ENCODE measurements around the gene TMPRSS6.

Gene TMPRSS6

DNA sequence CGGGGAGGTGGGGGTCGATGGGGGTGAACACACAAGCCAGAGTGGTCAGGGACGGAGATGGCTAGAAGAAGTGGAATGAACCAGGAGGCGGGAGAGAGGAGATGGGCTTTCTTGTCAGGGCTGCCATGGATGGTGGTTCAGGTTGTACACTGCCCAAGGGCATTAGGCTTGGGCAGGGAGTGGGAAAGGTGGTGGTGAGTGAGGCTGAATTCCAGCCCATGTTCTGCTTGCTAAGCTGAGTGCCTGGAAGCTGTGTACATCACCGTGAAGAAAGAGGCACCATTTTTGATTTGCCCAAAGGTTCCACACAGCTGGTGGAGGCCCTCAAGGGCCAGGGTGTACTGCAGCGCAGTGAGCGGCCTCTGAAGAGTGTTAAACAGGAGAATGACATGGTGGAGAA is 23.3 kb upstream of the TMPRSS6 start:
- Histone ChIP-seq H3K36me3 (ENCODE audit: insufficient read depth, low read length) (no peaks in the 10 kb centered on the region), H3K9ac (ENCODE audit: low read depth, low read length) (no peak overlapping the region), H3K9me3 (ENCODE audit: control insufficient read depth, insufficient read depth, low read length) (no peaks in the 10 kb centered on the region), H3K4me1 (ENCODE audit: insufficient read depth, low read length) (no peaks in the 10 kb centered on the region)

DNA sequence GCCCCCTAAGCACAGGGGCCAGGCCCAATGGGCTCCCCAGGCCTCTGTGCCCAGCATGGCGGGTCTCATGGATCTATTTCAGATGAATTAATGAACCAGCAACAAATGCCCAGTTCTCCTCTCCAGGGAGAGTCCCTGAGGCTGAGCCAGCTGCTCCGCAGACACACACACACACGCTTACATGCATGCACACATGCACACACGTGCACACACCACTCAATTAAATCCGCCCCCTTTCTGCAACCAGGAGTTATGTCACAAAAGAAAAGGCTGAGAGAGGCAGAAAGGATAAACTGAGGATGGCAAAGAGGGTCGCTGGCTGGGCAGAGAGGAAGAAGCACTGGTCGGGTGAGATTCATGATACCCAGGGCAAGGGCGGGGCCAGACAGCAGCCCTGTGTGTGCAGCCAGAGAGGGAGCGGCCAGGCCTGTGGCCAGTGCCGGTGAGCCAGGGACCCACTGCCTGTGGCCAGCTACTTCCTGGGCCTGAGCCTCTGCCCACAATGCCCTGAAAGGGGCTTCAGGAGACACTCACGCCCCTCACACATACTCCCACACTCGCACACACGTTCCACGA is 20.4 kb upstream of the TMPRSS6 start:
- H3K4me1 ChIP-seq (ENCODE audit: insufficient read depth, low read length): no peaks in the 10 kb centered on the region
- no peak overlapping the region for H3K9ac ChIP-seq (ENCODE audit: low read depth, low read length)
- no peaks in the 10 kb centered on the region for H3K9me3 ChIP-seq (ENCODE audit: control insufficient read depth, insufficient read depth, low read length)
- no peaks in the 10 kb centered on the region for H3K36me3 ChIP-seq (ENCODE audit: insufficient read depth, low read length)

DNA sequence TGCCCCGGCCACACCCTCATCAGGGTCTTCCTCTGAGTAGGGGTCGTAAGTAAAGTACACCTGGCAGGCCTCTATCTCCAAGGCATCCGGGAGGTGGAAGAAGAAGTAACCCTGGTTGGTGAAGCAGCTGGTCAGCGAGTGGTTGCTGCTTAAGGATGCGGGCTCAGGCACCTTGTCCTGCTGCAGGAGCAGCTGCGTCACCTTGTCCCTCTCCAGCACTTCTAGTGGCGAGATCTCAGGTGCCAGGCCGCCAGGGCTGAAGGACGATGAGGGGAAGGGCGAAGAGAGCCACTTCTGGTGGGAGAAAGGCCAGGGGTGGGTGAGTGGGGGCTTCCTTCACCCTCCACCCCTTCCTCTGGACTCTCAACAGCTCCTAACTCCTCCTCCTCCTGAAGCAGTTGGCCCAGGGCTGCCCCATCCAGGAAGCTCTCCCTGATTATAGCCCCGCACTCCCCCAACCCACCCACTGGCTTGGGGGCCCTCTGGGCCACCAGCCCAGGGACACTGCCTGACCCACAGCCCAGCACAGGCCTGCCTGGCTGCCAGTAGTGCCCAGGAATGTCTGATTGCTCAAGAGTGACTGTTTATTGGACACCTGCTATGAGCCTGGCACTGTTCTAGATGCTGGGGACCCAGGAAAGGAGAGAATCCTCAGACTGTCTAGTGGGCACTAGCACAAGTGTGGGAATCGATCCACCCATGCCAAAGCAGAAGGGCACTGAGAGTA is 19.2 kb upstream of the TMPRSS6 start:
- H3K4me1 ChIP-seq (ENCODE audit: insufficient read depth, low read length): no peaks in the 10 kb centered on the region
- no peak overlapping the region for H3K9ac ChIP-seq (ENCODE audit: low read depth, low read length)
- no peaks in the 10 kb centered on the region for H3K36me3 ChIP-seq (ENCODE audit: insufficient read depth, low read length)
- no peaks in the 10 kb centered on the region for H3K9me3 ChIP-seq (ENCODE audit: control insufficient read depth, insufficient read depth, low read length)

DNA sequence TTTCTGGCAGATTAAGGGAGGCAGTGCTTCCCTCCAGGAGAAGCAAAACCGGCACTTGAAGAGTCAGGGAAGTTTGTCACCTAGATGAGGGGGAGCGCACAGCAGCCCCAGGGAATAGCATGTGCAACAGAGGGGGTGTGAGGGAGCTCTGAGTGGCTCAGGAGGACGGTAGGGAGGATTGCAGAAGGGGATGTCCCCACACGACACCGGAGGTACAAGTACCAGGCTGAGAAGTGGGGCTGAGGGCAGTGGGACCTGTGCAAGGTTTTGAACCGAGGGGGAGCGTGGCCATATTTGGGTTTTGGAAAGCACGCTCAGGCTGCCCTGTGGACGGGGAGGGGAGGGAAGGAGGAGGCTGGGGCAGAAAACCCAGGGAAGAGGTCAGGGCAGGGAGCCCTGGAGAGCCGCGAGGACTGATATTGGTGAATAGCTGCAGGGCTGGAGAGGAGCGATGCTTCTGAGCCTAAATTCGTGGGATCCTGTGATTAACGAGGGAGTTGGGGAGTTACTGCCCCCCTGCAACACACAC is 17.9 kb upstream of the TMPRSS6 start:
- no peaks in the 10 kb centered on the region; the same call in 1 of the 2 replicates for H3K4me1 ChIP-seq (ENCODE audit: insufficient read depth, low read length)
- no peaks in the 10 kb centered on the region for H3K9me3 ChIP-seq (ENCODE audit: control insufficient read depth, insufficient read depth, low read length)
- H3K36me3 ChIP-seq (ENCODE audit: insufficient read depth, low read length): no peaks in the 10 kb centered on the region
- H3K9ac ChIP-seq (ENCODE audit: low read depth, low read length): no peak overlapping the region

DNA sequence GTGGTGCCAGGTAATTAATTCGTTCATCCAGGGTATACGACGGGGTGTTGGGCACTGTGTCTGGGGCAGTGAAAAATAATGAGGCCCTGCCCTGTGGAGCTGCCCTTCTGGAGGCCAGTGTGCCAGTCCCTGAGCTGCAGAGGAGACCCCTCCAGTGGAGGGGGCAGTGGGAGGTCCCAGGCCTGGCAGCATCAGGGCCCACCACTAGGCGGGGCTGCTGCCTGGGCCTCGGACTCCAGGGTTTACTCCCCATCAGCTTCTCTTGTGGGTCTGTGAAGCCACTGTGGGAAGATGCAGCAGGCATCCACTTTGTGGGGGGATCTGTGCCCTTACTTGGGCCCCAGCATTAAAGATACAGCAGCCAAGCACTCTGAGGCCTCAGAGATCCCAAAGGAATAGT is 17.4 kb upstream of the TMPRSS6 start:
- H3K9ac ChIP-seq (ENCODE audit: low read depth, low read length): no peak overlapping the region
- H3K9me3 ChIP-seq (ENCODE audit: control insufficient read depth, insufficient read depth, low read length): no peaks in the 10 kb centered on the region
- peaks cover 2% of the 10 kb centered on the region for H3K4me1 ChIP-seq (ENCODE audit: insufficient read depth, low read length)
- H3K36me3 ChIP-seq (ENCODE audit: insufficient read depth, low read length): no peaks in the 10 kb centered on the region

DNA sequence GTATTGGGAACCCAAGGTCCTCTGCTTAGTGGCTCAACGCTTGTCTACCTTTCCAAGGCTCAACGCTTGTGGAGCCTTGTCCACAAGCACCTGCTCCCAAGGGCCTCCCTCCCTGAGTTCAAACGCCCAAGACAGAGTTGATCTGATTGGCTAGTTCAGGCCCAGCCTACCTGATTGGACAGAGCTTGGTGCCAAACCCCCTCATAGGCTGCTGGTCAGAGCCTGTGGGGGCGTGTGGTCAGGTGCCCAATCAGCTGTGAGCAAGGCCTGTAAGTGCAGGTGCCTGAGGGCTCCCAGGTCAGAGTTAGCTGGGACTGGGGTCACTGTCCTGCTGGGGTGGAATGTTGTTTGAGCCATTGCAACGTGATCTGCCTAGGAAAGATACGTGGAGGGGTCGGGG is 16.9 kb upstream of the TMPRSS6 start:
- peaks cover 5% of the 10 kb centered on the region for H3K4me1 ChIP-seq (ENCODE audit: insufficient read depth, low read length)
- no peak overlapping the region for H3K9ac ChIP-seq (ENCODE audit: low read depth, low read length)
- no peaks in the 10 kb centered on the region for H3K9me3 ChIP-seq (ENCODE audit: control insufficient read depth, insufficient read depth, low read length)
- H3K36me3 ChIP-seq (ENCODE audit: insufficient read depth, low read length): no peaks in the 10 kb centered on the region

DNA sequence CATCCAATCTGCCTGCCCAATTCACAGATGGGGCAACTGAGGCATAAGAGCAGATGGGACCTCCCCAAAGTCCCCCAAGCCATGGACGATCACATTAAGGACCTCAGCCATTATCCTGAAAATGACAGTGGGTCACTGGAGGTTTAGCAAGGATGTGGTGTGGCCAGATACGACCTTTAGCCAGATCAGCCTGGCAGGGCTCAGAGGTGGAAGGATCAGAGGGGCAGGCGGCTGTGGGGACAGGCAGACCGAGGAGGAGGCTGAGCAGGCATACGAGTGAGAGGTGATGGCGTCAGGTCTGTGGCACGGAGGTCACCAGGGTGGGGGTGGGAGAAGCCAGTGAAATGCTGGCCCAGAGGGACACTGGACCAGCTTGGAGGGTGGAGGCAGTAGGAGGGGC is 14.1 kb upstream of the TMPRSS6 start:
- no peaks in the 10 kb centered on the region for H3K36me3 ChIP-seq (ENCODE audit: insufficient read depth, low read length)
- H3K9me3 ChIP-seq (ENCODE audit: control insufficient read depth, insufficient read depth, low read length): no peaks in the 10 kb centered on the region
- no peak overlapping the region for H3K9ac ChIP-seq (ENCODE audit: low read depth, low read length)
- peaks cover 5% of the 10 kb centered on the region for H3K4me1 ChIP-seq (ENCODE audit: insufficient read depth, low read length)

DNA sequence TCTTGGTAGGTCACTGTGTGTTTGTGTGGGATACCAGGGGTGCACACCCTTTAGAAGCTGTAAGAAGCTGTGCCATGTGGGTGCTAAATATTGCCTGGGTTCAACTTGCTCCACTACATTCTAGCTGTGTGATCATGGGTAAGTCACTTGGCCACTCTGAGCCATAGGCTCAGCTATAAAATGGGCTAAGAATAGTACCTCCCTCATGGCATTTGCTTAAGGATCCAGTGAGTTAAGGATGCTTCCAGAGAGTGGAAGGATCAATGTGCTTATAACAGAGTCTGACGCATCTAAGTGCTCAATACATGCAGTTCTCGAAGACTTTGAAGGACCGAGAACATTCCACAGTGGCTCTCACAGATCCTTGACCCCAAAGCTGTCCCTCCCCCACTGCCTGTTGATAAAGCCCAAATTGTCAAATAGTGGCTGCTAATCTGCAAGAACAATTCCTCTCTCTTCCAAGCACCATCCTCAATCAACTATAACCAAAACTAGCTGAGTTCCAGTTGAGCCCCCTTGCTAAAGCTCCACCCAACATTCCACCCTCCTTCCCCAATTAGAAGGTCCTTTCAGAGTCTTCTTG is 13.2 kb upstream of the TMPRSS6 start:
- H3K9ac ChIP-seq (ENCODE audit: low read depth, low read length): no peak overlapping the region
- H3K9me3 ChIP-seq (ENCODE audit: control insufficient read depth, insufficient read depth, low read length): no peaks in the 10 kb centered on the region
- H3K4me1 ChIP-seq (ENCODE audit: insufficient read depth, low read length): peaks cover 5% of the 10 kb centered on the region
- H3K36me3 ChIP-seq (ENCODE audit: insufficient read depth, low read length): no peaks in the 10 kb centered on the region

DNA sequence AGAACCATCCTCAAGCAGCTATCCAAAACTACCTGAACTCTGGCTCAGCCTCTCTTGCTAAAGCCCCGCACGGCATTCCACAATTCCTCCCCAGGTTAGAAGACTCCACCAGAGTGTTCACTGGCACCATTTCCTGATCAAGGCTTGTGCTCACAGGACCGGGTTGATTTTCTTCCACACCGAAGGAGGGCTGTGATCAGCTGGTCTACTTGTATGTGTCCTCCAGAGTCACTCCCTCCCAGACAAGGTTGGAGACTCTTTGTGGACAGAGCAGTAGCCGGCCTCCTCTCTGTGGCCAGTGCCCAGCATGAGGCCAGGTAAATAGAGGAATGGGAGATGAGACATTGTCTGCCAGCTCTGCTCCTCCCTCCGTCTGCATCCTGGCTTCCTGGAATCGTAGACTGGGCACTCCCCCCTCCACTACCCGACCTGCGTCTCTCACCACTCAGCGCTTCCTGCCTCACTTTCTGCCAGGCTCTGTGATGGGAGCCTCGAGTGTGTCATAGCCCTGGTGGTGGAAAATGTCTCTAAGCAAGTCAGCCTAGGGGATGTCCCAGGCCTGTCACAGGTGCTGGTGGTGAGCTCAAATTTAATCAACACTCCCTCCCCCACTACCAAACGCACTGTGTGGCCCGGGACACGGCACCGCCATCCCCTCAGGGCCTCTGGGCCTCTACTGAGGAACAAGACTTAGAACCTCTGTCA is 12.5 kb upstream of the TMPRSS6 start:
- Histone ChIP-seq H3K9me3 (ENCODE audit: control insufficient read depth, insufficient read depth, low read length) (no peaks in the 10 kb centered on the region), H3K9ac (ENCODE audit: low read depth, low read length) (no peak overlapping the region), H3K36me3 (ENCODE audit: insufficient read depth, low read length) (no peaks in the 10 kb centered on the region), H3K4me1 (ENCODE audit: insufficient read depth, low read length) (peaks cover 5% of the 10 kb centered on the region)

DNA sequence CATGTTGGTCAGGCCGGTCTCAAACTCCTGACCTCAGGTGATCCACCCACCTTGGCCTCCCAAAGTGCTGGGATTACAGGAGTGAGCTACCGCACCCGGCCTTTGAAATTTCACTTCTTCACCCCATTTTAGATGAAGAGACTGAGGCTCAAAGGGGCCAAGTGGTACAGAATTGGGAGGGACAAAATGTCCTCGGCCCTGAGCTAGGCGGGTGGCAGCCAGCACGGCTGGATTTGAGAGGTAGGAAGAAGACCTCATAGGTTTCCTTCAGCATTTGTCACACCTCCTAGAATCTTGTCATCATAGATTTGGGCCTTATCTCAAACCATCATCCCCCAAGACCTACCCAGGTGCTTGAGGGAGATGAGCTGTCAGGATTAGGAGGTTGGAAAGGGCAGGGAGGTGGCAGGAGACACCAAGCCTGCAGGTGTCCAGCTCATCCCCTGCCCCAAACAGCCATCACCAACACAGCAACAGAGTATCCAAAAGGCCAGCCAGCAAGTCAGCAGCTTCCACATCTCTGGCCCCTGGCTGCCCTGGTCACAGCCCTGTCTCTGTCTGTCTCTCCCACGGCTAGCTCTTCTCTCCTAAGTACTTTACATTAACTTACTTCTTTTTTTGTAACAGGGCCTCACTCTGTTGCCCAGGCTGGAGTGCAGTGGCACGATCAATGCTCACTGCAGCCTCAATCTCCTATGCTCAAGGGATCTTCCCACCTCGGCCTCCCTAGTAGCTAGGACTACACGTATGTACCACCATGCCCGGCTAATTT is 11.2 kb upstream of the TMPRSS6 start:
- Histone ChIP-seq H3K9ac (ENCODE audit: low read depth, low read length) (no peak overlapping the region), H3K4me1 (ENCODE audit: insufficient read depth, low read length) (peaks cover 5% of the 10 kb centered on the region), H3K36me3 (ENCODE audit: insufficient read depth, low read length) (no peaks in the 10 kb centered on the region), H3K9me3 (ENCODE audit: control insufficient read depth, insufficient read depth, low read length) (no peaks in the 10 kb centered on the region)

DNA sequence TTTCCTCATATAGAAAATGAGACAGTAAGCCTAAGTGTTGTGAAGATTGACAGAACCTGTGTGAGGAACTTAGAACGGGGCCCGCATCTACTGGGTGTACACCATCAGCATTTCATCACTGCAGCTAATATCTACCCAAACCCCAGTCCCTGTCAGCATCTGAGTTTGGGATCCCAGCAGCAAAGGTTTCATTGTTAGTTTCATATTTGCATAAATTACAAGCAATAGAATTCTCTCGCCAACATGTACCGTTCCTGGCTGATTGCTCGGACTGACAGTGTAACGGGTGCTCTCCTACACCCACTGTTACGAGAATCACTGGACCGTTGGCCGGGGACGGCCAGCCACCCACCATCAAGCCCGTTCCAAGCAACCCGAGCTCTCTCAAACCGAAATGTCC is 10.4 kb upstream of the TMPRSS6 start:
- peaks cover 5% of the 10 kb centered on the region for H3K4me1 ChIP-seq (ENCODE audit: insufficient read depth, low read length)
- no peaks in the 10 kb centered on the region for H3K9me3 ChIP-seq (ENCODE audit: control insufficient read depth, insufficient read depth, low read length)
- no peak overlapping the region for H3K9ac ChIP-seq (ENCODE audit: low read depth, low read length)
- H3K36me3 ChIP-seq (ENCODE audit: insufficient read depth, low read length): no peaks in the 10 kb centered on the region

DNA sequence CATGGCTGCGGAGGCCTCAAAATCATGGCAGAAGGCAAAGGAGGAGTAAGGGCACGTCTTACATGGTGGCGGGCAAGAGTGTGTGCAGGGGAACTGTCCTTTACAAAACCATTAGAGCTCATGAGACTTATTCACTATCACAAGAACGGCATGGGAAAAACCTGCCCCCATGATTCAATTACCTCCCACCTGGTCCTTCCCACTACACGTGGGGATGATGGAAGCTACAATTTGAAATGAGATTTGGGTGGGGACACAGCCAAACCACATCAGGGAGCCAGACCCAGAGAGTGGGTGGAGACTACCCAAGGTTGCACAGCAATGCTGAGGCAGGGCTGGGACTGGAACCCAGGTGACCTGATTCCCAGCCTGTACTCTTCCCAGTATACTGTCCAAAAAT is 8.6 kb upstream of the TMPRSS6 start:
- no peaks in the 10 kb centered on the region for H3K36me3 ChIP-seq (ENCODE audit: insufficient read depth, low read length)
- no peak overlapping the region for H3K9ac ChIP-seq (ENCODE audit: low read depth, low read length)
- H3K9me3 ChIP-seq (ENCODE audit: control insufficient read depth, insufficient read depth, low read length): no peaks in the 10 kb centered on the region
- H3K4me1 ChIP-seq (ENCODE audit: insufficient read depth, low read length): peaks cover 5% of the 10 kb centered on the region

DNA sequence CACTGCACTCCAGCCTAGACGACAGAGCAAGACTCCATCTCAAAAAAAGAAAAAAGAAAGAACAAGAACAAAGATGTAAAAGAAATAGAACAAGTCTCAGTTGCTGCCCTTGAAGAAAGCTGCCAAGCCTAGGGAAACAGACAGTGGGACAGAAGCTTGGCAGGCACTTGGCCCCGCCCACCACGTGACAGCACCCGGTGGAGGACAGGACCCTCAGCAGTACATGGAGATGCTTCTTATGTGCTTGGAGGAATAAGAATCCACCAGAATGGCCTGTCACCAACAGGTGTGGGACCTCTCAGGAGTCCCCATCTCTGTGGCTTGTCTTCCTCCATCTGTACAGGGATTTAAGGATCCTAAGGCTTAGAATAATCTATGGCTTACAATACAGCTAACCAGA is 7.6 kb upstream of the TMPRSS6 start:
- peaks cover 5% of the 10 kb centered on the region for H3K4me1 ChIP-seq (ENCODE audit: insufficient read depth, low read length)
- no peaks in the 10 kb centered on the region for H3K9me3 ChIP-seq (ENCODE audit: control insufficient read depth, insufficient read depth, low read length)
- no peak overlapping the region for H3K9ac ChIP-seq (ENCODE audit: low read depth, low read length)
- H3K36me3 ChIP-seq (ENCODE audit: insufficient read depth, low read length): no peaks in the 10 kb centered on the region

DNA sequence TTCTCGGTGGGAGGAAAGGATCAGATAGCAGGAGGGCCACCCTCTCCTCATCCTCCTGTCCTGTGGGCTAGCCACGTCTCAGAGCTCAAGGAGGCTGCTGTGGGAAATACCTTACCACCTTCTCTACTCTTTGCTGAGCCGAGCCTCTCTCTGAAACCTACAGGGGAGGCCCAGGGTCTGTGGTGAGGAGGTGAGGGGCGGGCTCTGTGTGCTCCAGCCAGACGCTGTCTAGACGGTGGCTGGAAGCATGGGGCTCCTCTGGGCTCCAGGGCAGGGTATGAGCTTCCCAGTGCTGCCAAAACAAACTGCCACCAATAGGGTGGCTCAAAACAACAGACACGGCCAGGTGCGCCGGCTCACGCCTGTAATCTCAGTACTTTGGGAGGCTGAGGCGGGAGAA is 5.5 kb upstream of the TMPRSS6 start:
- no peaks in the 10 kb centered on the region for H3K9me3 ChIP-seq (ENCODE audit: control insufficient read depth, insufficient read depth, low read length)
- H3K36me3 ChIP-seq (ENCODE audit: insufficient read depth, low read length): no peaks in the 10 kb centered on the region
- H3K4me1 ChIP-seq (ENCODE audit: insufficient read depth, low read length): no peaks in the 10 kb centered on the region; the same call in 1 of the 2 replicates
- H3K9ac ChIP-seq (ENCODE audit: low read depth, low read length): no peak overlapping the region

Data from ES-I3 (cell line).